T1000 (cell line): ENCODE measurements around the gene ADCY4.

Experiments used
- DNase-seq: peaks from one replicate; lab custom pipeline; 2025; ENCODE audit warnings: mixed read lengths; lab: John Stamatoyannopoulos, UW

The ADCY4 gene

GRCh38 chr14:24273422-24273998 is 61.4 kb downstream of the ADCY4 start:
- no peak for DNase-seq

- DNase-seq = no peak
Measured at GRCh38 chr14:24272467-24272866, 62.4 kb downstream of the ADCY4 start.

- no peak for DNase-seq
Measured at GRCh38 chr14:24271834-24272263, 63.0 kb downstream of the ADCY4 start.

- DNase-seq = peak; percentile 59
Measured at GRCh38 chr14:24271134-24271833, 63.6 kb downstream of the ADCY4 start, which contains the start of gene RABGGTA. RABGGTA (minus strand) TSS chr14:24271597; CDS start chr14:24271115, 482 bp downstream.

GRCh38 chr14:24270537-24271133 is 64.2 kb downstream of the ADCY4 start:
- no peak for DNase-seq

- DNase-seq = no peak
Measured at GRCh38 chr14:24269910-24270536, 64.8 kb downstream of the ADCY4 start.

- no peak for DNase-seq
Measured at GRCh38 chr14:24269368-24269767, 65.5 kb downstream of the ADCY4 start.
